Lung (tissue), 12 donors: ENCODE measurements around the gene KLHL8. TPM values are rescaled to one million over a fixed set of nuclear protein-coding genes. Genes with fewer than 3 reads are reported as not detected.
A peak's percentile ranks its signal among the peaks of the same experiment; 100 is the strongest.

Experiments
- ATAC-seq: fragments of 200-7000 bp; cut with Tn5 transposase; one replicate; pipeline ENCODE4 v1.9.1; 2020; ENCODE audit warnings: moderate number of reproducible peaks; ENCODE audit not compliant: insufficient read depth, low FRiP score
- DNase-seq, 3 donors: peaks; one replicate each; pipeline ENCODE4 v3.0.0-alpha.2; 2013 to 2017
- H3K27ac ChIP-seq, 2 donors: one replicate each; pipeline ENCODE4 v1.5.1; 2013; ENCODE audit warnings: mild to moderate bottlenecking in 2 of 2, moderate library complexity in 2 of 2, control low read depth in 1 of 2, inconsistent platforms in 1 of 2, low read depth in 1 of 2, low read length in 1 of 2
- H3K27me3 ChIP-seq, 3 donors: one replicate each; pipeline ENCODE4 v1.5.1; 2013; ENCODE audit warnings: low read length in 2 of 3; ENCODE audit not compliant: control insufficient read depth in 3 of 3, insufficient read depth in 3 of 3
- H3K36me3 ChIP-seq, 4 donors: one replicate each; pipeline ENCODE4 v1.5.1; 2013; ENCODE audit warnings: low read length in 4 of 4, mild to moderate bottlenecking in 1 of 4, moderate library complexity in 1 of 4; ENCODE audit not compliant: control insufficient read depth in 4 of 4, insufficient read depth in 4 of 4
- H3K4me1 ChIP-seq, 5 donors: one replicate each; pipeline ENCODE4 v1.5.1; 2013; ENCODE audit warnings: low read length in 5 of 5, mild to moderate bottlenecking in 2 of 5, moderate library complexity in 1 of 5; ENCODE audit not compliant: control insufficient read depth in 5 of 5, insufficient read depth in 5 of 5
- H3K4me3 ChIP-seq: one replicate; pipeline ENCODE4 v1.5.1; 2013; ENCODE audit warnings: mild to moderate bottlenecking, control low read depth, moderate library complexity
- H3K9ac ChIP-seq, 2 donors: one replicate each; pipeline ENCODE4 v1.5.1; 2013; ENCODE audit warnings: low read length in 2 of 2, control low read depth in 1 of 2; ENCODE audit not compliant: insufficient read depth in 1 of 2
- H3K9me3 ChIP-seq, 4 donors: one replicate each; pipeline ENCODE4 v1.5.1; 2013; ENCODE audit warnings: low read length in 3 of 4, mild to moderate bottlenecking in 1 of 4, moderate library complexity in 1 of 4; ENCODE audit not compliant: control insufficient read depth in 4 of 4, insufficient read depth in 3 of 4
- WGBS, 2 donors: extraction: QIAGEN DNeasy Blood & Tissue Kit; methylation state at CpG; one replicate each; pipeline ENCODE4 v1.1.7; 2013; 5-methylcytosine and 5-hydroxymethylcytosine counted together
- polyA plus RNA-seq, 2 donors: library from polyadenylated mRNA; stranded (reverse); fragments of 200-250 nt; gene quantifications; one replicate each; pipeline ENCODE4 v1.2.1, GENCODE V29; 2013
- total RNA-seq, 2 donors: library from RNA; depleted of rRNA in 1 of 2; stranded (reverse); fragments of >200 nt in 1 of 2; gene quantifications; one replicate each; pipeline ENCODE4 v1.2.1, GENCODE V29; 2014 to 2021
- TF ChIP-seq, protein P1 (sequence below): IDR thresholded peaks from 2 replicates; pipeline ENCODE4 v1.5.1; 2012; ENCODE audit warnings: mild to moderate bottlenecking; ENCODE audit errors: control extremely low read depth, extremely low read depth
- donor health status: control.
- donor health status: control.
- donor health status: Bipolar disorder and iron deficiency.
- donor health status: healthy.
- donor health status: DM: yes; HTN: yes; CAD: no.

KLHL8 gene
- total and polyA plus RNA-seq, 4 donors: 3.3 to 23.1 (median 9.9) TPM

DNA sequence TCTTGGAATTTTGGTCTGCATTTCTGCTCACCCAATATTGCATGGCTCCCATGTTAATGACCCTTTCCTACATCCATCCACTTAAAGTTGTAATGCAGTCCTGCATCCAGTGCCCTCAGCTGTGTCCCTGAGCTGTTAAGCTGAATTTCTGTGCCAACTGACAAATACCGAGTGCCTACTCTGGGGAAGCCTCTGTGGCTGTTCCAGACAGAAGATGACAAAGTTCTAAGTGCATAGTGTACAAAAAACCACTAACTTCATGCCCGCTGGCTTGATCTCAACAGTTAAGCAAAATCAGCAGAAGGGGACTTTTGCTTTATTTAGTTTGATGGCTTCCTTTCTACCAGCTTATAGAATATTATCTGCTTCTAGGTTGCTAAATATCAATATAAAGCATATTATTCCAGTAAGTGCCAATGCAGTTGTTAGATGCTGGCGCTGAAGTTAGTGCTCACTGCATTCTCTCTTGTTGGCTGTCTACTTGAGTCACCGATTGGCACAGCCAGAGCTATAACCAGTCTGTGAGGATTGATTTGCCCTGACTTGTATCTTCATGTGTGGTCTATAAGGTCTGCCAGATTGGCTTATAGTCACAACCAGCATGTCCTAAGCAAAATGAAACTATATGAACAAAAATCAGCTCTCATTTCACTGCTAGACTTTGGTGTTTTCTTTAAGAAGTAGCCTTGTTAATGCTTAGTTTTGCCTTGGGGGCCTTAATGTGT lies 98.9 kb downstream of the KLHL8 start:
- H3K27me3 ChIP-seq: no peaks in the 10 kb centered on the region
- peaks cover 10 to 29% (median 18%) of the 10 kb centered on the region in 5 donors for H3K4me1 ChIP-seq
- H3K36me3 ChIP-seq: peaks cover 18 to 23% (median 20%) of the 10 kb centered on the region in 4 donors
- H3K9me3 ChIP-seq: no peaks in the 10 kb centered on the region
- H3K4me3 ChIP-seq: no peak overlapping the region
- H3K9ac ChIP-seq: peak overlapping the region in 1 of 2 donors; percentile 1
- ATAC-seq (no peak), DNase-seq (peak in 2 of 3 donors; percentile 66 to 83)
- TF ChIP-seq, protein P1, sequence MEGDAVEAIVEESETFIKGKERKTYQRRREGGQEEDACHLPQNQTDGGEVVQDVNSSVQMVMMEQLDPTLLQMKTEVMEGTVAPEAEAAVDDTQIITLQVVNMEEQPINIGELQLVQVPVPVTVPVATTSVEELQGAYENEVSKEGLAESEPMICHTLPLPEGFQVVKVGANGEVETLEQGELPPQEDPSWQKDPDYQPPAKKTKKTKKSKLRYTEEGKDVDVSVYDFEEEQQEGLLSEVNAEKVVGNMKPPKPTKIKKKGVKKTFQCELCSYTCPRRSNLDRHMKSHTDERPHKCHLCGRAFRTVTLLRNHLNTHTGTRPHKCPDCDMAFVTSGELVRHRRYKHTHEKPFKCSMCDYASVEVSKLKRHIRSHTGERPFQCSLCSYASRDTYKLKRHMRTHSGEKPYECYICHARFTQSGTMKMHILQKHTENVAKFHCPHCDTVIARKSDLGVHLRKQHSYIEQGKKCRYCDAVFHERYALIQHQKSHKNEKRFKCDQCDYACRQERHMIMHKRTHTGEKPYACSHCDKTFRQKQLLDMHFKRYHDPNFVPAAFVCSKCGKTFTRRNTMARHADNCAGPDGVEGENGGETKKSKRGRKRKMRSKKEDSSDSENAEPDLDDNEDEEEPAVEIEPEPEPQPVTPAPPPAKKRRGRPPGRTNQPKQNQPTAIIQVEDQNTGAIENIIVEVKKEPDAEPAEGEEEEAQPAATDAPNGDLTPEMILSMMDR: no peak
- WGBS, 2 donors: 67 to 78% methylated on average over 4 of the region's 4 CpGs
- H3K27ac ChIP-seq: peak overlapping the region in 1 of 2 donors; percentile 80

DNA sequence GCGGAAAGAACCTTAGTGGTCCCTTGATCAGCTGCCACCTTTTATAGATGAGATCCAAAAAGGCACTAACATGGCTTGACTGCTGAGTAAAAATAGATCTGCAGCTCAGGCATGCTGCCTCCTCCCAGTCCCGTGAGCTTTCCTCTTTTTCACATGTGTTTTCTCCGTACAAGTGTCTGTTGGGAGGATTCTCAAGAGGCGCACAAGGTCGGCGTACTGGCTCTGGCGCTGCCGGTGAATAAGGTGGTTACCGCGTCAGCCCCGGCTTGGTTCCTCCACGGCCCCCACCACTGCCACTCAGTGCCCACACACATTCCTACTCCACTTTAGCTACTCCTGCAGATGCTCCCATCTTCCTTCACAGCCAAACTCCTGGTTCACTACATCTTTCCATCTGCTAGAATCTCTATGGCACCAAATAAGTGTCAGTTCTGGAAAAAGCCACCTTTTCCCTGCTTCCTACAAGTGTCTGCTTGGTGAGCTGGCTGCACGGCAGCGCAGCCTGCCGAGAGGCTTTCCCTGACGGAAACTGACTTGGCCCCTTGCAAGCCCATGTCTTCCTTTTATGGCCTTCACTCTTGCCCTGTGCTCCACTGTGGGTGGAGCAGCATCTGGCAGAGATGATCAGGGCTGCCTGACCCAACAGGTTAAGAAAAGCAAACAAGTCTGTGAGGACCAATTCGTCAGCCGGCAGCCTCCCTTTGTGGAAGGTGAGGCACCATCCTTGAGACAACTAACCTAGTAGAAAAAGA lies 99.8 kb downstream of the KLHL8 start:
- WGBS, 2 donors: 75 to 86% methylated on average over 18 of the region's 18 CpGs
- Histone ChIP-seq H3K36me3 (peaks cover 14 to 22% (median 19%) of the 10 kb centered on the region in 4 donors), H3K4me1 (peaks cover 10 to 29% (median 18%) of the 10 kb centered on the region in 5 donors), H3K9me3 (no peaks in the 10 kb centered on the region), H3K9ac (no peak overlapping the region), H3K4me3 (no peak overlapping the region), H3K27me3 (no peaks in the 10 kb centered on the region), H3K27ac (peak overlapping the region in 1 of 2 donors; percentile 92)
- ATAC-seq (peak; percentile 60), DNase-seq (no peak)
- TF ChIP-seq, protein P1: no peak

DNA sequence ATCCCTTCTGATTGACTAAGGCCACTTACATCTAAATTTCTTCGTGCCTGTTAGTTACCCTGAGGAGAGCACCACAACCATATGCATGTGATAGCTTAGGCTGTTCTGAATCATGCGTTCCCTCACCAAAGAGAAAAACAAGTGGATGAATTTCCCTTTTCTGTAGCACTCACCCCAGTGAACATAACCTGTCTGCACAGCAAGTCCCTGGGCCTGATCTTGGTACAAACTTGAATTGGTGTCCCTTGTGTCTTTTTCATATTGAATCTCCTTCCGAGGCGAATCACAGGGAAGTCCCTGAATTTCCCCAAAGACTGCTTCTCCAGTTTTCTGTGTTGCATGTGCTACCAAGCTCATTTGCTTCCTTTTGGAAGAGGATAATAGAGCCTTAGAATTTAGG lies 100.4 kb downstream of the KLHL8 start:
- Histone ChIP-seq H3K9me3 (no peaks in the 10 kb centered on the region), H3K4me3 (no peak overlapping the region), H3K27me3 (no peaks in the 10 kb centered on the region), H3K4me1 (peaks cover 10 to 29% (median 18%) of the 10 kb centered on the region in 5 donors), H3K9ac (no peak overlapping the region), H3K36me3 (peaks cover 15 to 23% (median 20%) of the 10 kb centered on the region in 4 donors), H3K27ac (peak overlapping the region in 1 of 2 donors; percentile 92)
- 84 to 91% methylated on average over 4 of the region's 4 CpGs for WGBS, 2 donors
- no peak for DNase-seq
- ATAC-seq: no peak
- TF ChIP-seq, protein P1: no peak
